ENCODE data around the gene PIGT.

DNA sequence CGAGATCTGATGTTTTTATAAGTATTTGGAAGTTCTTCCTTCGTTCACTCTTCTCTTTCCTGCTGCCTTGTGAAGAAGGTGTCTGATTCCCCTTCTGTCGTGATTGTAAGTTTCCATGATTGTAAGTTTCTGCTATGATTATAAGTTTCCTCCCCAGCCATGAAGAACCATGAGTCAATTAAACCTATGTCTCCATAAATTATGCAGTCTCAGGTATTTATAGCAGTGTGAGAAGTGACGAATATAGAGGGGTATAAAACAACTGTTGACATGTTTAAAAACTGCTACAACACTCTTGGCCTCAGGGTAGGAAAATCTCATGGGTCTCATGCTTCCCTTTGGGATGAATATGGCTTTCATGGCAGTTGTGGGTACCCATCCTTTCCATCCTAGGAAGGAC lies 47.8 kb downstream of the PIGT start:
- TF ChIP-seq, protein P1, sequence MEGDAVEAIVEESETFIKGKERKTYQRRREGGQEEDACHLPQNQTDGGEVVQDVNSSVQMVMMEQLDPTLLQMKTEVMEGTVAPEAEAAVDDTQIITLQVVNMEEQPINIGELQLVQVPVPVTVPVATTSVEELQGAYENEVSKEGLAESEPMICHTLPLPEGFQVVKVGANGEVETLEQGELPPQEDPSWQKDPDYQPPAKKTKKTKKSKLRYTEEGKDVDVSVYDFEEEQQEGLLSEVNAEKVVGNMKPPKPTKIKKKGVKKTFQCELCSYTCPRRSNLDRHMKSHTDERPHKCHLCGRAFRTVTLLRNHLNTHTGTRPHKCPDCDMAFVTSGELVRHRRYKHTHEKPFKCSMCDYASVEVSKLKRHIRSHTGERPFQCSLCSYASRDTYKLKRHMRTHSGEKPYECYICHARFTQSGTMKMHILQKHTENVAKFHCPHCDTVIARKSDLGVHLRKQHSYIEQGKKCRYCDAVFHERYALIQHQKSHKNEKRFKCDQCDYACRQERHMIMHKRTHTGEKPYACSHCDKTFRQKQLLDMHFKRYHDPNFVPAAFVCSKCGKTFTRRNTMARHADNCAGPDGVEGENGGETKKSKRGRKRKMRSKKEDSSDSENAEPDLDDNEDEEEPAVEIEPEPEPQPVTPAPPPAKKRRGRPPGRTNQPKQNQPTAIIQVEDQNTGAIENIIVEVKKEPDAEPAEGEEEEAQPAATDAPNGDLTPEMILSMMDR (IDR thresholded peaks at IDR 0.05), result no peak
- TF ChIP-seq POLR2AphosphoS5 (IDR thresholded peaks at IDR 0.05; ENCODE audit: low read depth, low read length), result no peak
- TF ChIP-seq, protein P2, sequence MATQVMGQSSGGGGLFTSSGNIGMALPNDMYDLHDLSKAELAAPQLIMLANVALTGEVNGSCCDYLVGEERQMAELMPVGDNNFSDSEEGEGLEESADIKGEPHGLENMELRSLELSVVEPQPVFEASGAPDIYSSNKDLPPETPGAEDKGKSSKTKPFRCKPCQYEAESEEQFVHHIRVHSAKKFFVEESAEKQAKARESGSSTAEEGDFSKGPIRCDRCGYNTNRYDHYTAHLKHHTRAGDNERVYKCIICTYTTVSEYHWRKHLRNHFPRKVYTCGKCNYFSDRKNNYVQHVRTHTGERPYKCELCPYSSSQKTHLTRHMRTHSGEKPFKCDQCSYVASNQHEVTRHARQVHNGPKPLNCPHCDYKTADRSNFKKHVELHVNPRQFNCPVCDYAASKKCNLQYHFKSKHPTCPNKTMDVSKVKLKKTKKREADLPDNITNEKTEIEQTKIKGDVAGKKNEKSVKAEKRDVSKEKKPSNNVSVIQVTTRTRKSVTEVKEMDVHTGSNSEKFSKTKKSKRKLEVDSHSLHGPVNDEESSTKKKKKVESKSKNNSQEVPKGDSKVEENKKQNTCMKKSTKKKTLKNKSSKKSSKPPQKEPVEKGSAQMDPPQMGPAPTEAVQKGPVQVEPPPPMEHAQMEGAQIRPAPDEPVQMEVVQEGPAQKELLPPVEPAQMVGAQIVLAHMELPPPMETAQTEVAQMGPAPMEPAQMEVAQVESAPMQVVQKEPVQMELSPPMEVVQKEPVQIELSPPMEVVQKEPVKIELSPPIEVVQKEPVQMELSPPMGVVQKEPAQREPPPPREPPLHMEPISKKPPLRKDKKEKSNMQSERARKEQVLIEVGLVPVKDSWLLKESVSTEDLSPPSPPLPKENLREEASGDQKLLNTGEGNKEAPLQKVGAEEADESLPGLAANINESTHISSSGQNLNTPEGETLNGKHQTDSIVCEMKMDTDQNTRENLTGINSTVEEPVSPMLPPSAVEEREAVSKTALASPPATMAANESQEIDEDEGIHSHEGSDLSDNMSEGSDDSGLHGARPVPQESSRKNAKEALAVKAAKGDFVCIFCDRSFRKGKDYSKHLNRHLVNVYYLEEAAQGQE (IDR thresholded peaks at IDR 0.05; ENCODE audit: insufficient read depth in 1 of 2, low read depth in 2 of 2, low read length in 1 of 2), result no peak
- no peak for TF ChIP-seq TCF7L2 (IDR thresholded peaks at IDR 0.05; ENCODE audit: low read depth, low read length)
